Measurements from ENCODE around the gene WRAP73. TPM values are rescaled to one million over a fixed set of nuclear protein-coding genes. Genes with fewer than 3 reads are reported as not detected.

The WRAP73 gene
- total RNA-seq, 4 donors from 2014 or later = 10.3 to 21.7 (median 14.5) TPM

DNA sequence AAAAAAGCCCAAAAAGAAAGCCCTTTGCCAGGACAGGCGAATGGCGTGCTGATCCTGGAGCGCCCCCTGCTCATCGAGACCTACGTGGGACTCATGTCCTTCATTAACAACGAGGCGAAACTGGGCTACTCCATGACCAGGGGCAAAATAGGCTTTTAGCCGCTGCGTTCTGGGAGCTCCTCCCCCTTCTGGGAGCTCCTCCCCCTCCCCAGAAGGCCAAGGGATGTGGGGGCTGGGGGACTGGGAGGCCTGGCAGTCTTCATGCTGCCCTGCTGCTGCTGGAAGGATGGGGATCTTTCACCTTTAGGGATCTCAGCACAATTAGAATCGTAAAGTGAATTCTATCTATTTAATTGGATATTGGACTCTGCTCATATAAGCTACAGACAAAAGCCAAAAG, 21.5 kb downstream of the WRAP73 start:
- WGBS, 2 donors (ENCODE audit: low coverage in 1 of 2) = 88 to 89% methylated on average over 7 to 8 of the region's 10 CpGs
- H3K9me3 ChIP-seq = no peaks in the 10 kb centered on the region
- no peak overlapping the region for H3K4me3 ChIP-seq
- no peaks in the 10 kb centered on the region for H3K27me3 ChIP-seq
- peaks cover 0 to 67% of the 10 kb centered on the region in 2 donors for H3K36me3 ChIP-seq
- H3K27ac ChIP-seq = no peak overlapping the region
- no peak for TF ChIP-seq EP300 (IDR thresholded peaks at IDR 0.05)
- TF ChIP-seq, protein P1, sequence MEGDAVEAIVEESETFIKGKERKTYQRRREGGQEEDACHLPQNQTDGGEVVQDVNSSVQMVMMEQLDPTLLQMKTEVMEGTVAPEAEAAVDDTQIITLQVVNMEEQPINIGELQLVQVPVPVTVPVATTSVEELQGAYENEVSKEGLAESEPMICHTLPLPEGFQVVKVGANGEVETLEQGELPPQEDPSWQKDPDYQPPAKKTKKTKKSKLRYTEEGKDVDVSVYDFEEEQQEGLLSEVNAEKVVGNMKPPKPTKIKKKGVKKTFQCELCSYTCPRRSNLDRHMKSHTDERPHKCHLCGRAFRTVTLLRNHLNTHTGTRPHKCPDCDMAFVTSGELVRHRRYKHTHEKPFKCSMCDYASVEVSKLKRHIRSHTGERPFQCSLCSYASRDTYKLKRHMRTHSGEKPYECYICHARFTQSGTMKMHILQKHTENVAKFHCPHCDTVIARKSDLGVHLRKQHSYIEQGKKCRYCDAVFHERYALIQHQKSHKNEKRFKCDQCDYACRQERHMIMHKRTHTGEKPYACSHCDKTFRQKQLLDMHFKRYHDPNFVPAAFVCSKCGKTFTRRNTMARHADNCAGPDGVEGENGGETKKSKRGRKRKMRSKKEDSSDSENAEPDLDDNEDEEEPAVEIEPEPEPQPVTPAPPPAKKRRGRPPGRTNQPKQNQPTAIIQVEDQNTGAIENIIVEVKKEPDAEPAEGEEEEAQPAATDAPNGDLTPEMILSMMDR (IDR thresholded peaks at IDR 0.05) = no peak
- TF ChIP-seq POLR2A (IDR thresholded peaks at IDR 0.05) = no peak
- TF ChIP-seq POLR2AphosphoS5 (IDR thresholded peaks at IDR 0.05) = no peak
- peaks cover 0 to 25% (median 6%) of the 10 kb centered on the region in 3 donors for H3K4me1 ChIP-seq
- ATAC-seq = no peak

DNA sequence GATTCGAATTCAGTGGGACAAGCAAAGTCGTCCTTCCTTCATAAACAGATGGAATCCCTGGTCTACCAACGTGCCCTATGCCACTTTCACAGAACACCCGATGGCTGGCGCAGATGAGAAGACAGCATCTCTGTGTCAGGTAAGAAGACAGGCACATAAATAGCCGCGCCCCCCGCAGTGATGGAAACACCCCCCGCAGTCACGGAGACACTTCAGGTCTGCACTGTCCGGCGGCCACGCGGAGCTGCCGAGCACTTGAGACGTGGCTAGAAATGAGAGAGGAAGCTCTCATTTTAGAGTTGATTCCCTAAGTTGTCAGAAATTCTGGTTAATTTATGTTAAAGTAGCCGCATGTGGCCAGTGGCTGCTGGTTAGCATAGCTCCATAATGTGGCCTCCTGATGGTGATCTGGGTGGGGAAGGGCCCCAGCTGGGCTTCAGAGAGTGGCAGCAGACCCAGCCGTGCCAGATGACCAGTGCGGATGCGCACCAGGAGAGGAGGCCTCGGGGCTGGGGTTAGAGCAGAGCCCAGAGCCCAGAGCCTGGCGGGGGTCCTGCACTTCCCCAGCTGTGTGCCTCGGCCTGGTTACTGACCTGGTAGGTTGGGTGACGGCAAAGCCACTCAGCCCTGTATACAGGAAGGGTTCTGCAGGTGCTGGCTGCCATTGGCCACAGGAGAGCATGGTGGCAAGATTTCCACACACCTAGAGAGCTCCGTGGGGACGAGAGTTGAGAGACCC, 22.2 kb downstream of the WRAP73 start:
- H3K36me3 ChIP-seq = peaks cover 0 to 60% of the 10 kb centered on the region in 2 donors
- 80 to 96% methylated on average over 2 to 7 of the region's 26 CpGs for WGBS, 2 donors (ENCODE audit: low coverage in 1 of 2)
- H3K27me3 ChIP-seq = no peaks in the 10 kb centered on the region
- peaks cover 0 to 32% (median 14%) of the 10 kb centered on the region in 3 donors for H3K4me1 ChIP-seq
- H3K4me3 ChIP-seq = no peak overlapping the region
- TF ChIP-seq, protein P1 (IDR thresholded peaks at IDR 0.05) = no peak
- TF ChIP-seq EP300 (IDR thresholded peaks at IDR 0.05) = no peak
- TF ChIP-seq POLR2AphosphoS5 (IDR thresholded peaks at IDR 0.05) = no peak
- TF ChIP-seq POLR2A (IDR thresholded peaks at IDR 0.05) = no peak
- ATAC-seq = no peak
- no peaks in the 10 kb centered on the region for H3K9me3 ChIP-seq
- H3K27ac ChIP-seq = no peak overlapping the region

DNA sequence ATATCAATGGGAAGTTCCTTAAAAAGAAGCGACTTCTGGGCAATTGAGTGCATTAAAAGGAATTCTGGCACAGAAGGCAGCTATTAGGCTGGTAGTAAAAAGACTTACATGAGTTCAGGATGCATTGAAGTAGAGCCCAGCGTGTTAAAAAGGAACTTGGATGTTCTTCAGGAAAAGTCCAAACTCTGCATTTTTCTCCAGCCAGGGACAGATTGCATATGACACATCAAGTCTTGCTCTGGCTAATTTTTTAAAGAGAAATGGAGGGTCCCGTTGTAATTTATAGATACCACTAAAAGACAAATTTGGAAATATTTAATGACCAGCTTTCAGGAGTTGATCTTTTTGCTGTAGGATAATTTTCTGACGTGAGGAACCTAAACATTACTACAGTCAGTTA, 23.9 kb downstream of the WRAP73 start:
- Histone ChIP-seq H3K27me3 (no peaks in the 10 kb centered on the region), H3K27ac (peak overlapping the region in 2 of 4 donors; percentile 85 to 86), H3K4me1 (peaks cover 0 to 46% (median 16%) of the 10 kb centered on the region in 3 donors), H3K4me3 (peak overlapping the region in 1 of 2 donors; percentile 71), H3K9me3 (no peaks in the 10 kb centered on the region), H3K36me3 (peaks cover 0 to 43% of the 10 kb centered on the region in 2 donors)
- TF ChIP-seq, protein P1 (IDR thresholded peaks at IDR 0.05) = no peak
- TF ChIP-seq EP300 (IDR thresholded peaks at IDR 0.05) (no peak), POLR2AphosphoS5 (IDR thresholded peaks at IDR 0.05) (no peak), POLR2A (IDR thresholded peaks at IDR 0.05) (no peak)
- 62 to 76% methylated on average over 3 to 4 of the region's 4 CpGs for WGBS, 2 donors (ENCODE audit: low coverage in 1 of 2)
- ATAC-seq = no peak

DNA sequence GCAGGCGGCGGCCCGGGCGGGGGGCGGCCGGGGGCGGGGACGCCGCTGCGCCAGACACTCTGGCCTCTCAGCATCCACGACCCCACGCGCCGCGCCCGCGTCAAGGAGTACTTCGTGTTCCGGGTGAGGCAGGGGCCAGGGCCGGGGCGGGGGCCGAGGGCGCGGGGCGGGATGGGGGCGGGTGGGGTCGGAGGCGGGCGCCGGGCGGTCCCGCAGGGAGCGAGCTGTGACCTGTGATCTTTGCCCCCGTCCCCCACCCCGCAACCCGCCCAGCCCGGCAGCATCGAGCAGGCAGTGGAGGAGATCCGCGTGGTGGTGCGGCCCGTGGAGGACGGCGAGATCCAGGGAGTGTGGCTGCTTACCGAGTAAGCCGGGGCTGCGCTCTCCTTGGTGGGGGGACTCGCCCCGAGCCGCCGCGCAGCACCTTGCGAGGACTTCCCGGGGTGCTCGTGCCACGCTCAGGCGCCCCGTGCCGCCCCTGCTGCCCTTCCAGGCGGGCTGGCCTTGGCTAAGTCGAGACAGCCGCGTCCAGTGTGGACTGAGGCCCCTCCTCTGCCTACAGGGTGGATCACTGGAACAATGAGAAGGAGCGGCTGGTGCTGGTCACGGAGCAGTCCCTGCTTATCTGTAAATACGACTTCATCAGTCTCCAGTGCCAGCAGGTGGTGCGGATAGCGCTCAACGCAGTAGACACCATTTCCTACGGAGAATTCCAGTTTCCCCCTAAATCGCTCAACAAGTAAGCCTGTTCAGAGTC, 24.6 kb downstream of the WRAP73 start:
- H3K9me3 ChIP-seq = no peaks in the 10 kb centered on the region
- no peaks in the 10 kb centered on the region for H3K27me3 ChIP-seq
- peaks cover 0 to 50% (median 16%) of the 10 kb centered on the region in 3 donors for H3K4me1 ChIP-seq
- H3K36me3 ChIP-seq = peaks cover 0 to 36% of the 10 kb centered on the region in 2 donors
- ATAC-seq = peak; percentile 34
- H3K27ac ChIP-seq = peak overlapping the region; percentile 12 to 90 (median 86)
- TF ChIP-seq EP300 (IDR thresholded peaks at IDR 0.05) = no peak
- no peak for TF ChIP-seq POLR2A (IDR thresholded peaks at IDR 0.05)
- TF ChIP-seq, protein P1 (IDR thresholded peaks at IDR 0.05) = no peak
- no peak for TF ChIP-seq POLR2AphosphoS5 (IDR thresholded peaks at IDR 0.05)
- WGBS, 2 donors (ENCODE audit: low coverage in 1 of 2) = 13 to 14% methylated on average over 5 to 10 of the region's 71 CpGs
- H3K4me3 ChIP-seq = peak overlapping the region; percentile 38 to 71
